Thoracic aorta (tissue), 2 donors: ENCODE measurements around the gene LILRB3. TPM values are rescaled to one million over a fixed set of nuclear protein-coding genes. Genes with fewer than 3 reads are reported as not detected.

Experiments
- ATAC-seq: fragments of 150-250 bp; one replicate; pipeline ENCODE4 v1.8.0; 2017; ENCODE audit warnings: low read depth; ENCODE audit not compliant: insufficient number of reproducible peaks, low FRiP score
- DNase-seq: peaks from one replicate; pipeline ENCODE4 v3.0.0-alpha.2; 2020; ENCODE audit warnings: low spot score
- H3K27ac ChIP-seq, 2 donors: fragments of 200-600 bp; sonication (generic); 1 replicate in 1 of 2; 2 replicates in 1 of 2; pipeline ENCODE4 v1.5.1; 2016; ENCODE audit warnings: mild to moderate bottlenecking in 2 of 2, moderate library complexity in 2 of 2
- H3K27me3 ChIP-seq: fragments of 200-600 bp; sonication (generic); replicated peaks from 2 replicates; pipeline ENCODE4 v1.6.0; 2016; ENCODE audit warnings: mild to moderate bottlenecking; ENCODE audit not compliant: insufficient read depth
- H3K36me3 ChIP-seq: fragments of 200-600 bp; sonication (generic); one replicate; pipeline ENCODE4 v1.5.1; 2016
- H3K4me1 ChIP-seq, 2 donors: fragments of 200-600 bp; sonication (generic); 1 replicate in 1 of 2; 2 replicates in 1 of 2; pipeline versions ENCODE4 v1.5.1 to v1.6.0; 2016; ENCODE audit warnings: low read depth in 2 of 2, mild to moderate bottlenecking in 1 of 2; ENCODE audit not compliant: control insufficient read depth in 1 of 2
- H3K4me3 ChIP-seq: fragments of 200-600 bp; sonication (generic); 2 replicates; pipeline ENCODE4 v1.5.1; 2016; ENCODE audit warnings: mild to moderate bottlenecking
- H3K9me3 ChIP-seq: fragments of 200-600 bp; sonication (generic); 2 replicates; pipeline ENCODE4 v1.5.1; 2016
- CTCF ChIP-seq: fragments of 200-600 bp; sonication (generic); IDR thresholded peaks from one replicate; pipeline ENCODE4 v1.5.1; 2019; ENCODE audit warnings: antibody characterized with exemption
- total RNA-seq, 2 donors: library from RNA; depleted of rRNA; stranded (reverse); fragments of >200 nt; gene quantifications; one replicate each; pipeline versions ENCODE4 v1.1.0 to v1.2.3, GENCODE V29; 2016

Gene LILRB3
- total RNA-seq, 2 donors from 2014 or later, result 21.9 to 71.5 TPM

GRCh38 chr19:54203151-54203611, 19.6 kb downstream of the LILRB3 start:
- DNase-seq (no peak), ATAC-seq (no peak)
- H3K4me1 ChIP-seq, result peaks cover 24 to 49% of the 10 kb centered on the region in 2 donors
- H3K27ac ChIP-seq, result no peak overlapping the region
- no peaks in the 10 kb centered on the region for H3K27me3 ChIP-seq
- H3K9me3 ChIP-seq, result no peaks in the 10 kb centered on the region
- TF ChIP-seq CTCF, result no peak
- peaks cover 47% of the 10 kb centered on the region for H3K36me3 ChIP-seq
- no peak overlapping the region for H3K4me3 ChIP-seq

DNA sequence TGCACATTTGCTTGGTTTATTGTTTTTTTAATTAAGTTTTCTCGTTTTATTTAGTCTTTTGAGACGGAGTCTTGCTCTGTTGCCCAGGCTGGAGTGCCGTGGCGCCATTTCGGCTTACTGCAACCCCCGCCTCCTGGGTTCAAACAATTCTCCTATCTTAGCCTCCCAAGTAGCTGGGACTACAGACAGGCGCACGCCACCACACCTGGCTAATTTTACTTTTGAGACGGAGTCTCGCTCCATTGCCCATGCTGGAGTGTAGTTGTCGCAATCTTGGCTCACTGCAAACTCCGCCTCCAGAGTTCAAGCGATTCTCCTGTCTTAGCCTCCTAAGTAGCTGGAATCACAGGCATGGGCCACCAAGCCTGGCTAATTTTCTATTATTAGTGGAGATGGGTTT, 20.8 kb downstream of the LILRB3 start:
- peak overlapping the region in 1 of 2 donors; percentile 87 for H3K27ac ChIP-seq
- no peak for DNase-seq
- peaks cover 24 to 49% of the 10 kb centered on the region in 2 donors for H3K4me1 ChIP-seq

GRCh38 chr19:54201172-54201701, 21.6 kb downstream of the LILRB3 start:
- DNase-seq, result no peak
- Histone ChIP-seq H3K27me3 (no peaks in the 10 kb centered on the region), H3K36me3 (peaks cover 31% of the 10 kb centered on the region), H3K9me3 (no peaks in the 10 kb centered on the region), H3K27ac (peak overlapping the region; percentile 87 to 91), H3K4me1 (peaks cover 24 to 49% of the 10 kb centered on the region in 2 donors), H3K4me3 (peak overlapping the region; percentile 82)
- ATAC-seq, result no peak
- TF ChIP-seq CTCF, result no peak

More for the DNA sequence above, 20.8 kb downstream of the LILRB3 start:
- peaks cover 38% of the 10 kb centered on the region for H3K36me3 ChIP-seq
- no peak for ATAC-seq
- H3K27me3 ChIP-seq, result no peaks in the 10 kb centered on the region
- peak overlapping the region; percentile 82 for H3K4me3 ChIP-seq
- H3K9me3 ChIP-seq, result no peaks in the 10 kb centered on the region
- no peak for TF ChIP-seq CTCF

DNA sequence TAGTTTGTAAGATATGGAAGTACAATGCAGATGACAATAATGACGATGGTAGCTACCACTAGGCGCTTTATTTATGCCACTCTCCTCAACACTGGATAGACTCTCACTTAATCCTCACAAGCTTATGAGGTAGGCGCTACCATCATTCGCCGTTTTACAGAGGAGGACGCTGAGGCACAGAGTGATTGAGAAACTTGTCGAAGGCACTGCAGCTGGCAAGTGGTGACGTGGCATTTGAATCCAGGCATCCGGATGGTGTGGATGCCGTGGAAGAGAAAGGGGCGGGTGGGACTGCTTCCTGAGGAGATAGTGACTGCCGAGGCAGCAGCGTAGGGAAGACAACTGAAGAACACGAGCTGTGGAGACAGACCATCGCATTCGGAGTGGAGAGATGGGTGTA, 23.4 kb downstream of the LILRB3 start:
- Histone ChIP-seq H3K4me3 (no peak overlapping the region), H3K27ac (no peak overlapping the region), H3K4me1 (peaks cover 24 to 36% of the 10 kb centered on the region in 2 donors), H3K9me3 (no peaks in the 10 kb centered on the region), H3K27me3 (no peaks in the 10 kb centered on the region), H3K36me3 (peaks cover 15% of the 10 kb centered on the region)
- ATAC-seq, result no peak
- no peak for TF ChIP-seq CTCF
- DNase-seq, result no peak

DNA sequence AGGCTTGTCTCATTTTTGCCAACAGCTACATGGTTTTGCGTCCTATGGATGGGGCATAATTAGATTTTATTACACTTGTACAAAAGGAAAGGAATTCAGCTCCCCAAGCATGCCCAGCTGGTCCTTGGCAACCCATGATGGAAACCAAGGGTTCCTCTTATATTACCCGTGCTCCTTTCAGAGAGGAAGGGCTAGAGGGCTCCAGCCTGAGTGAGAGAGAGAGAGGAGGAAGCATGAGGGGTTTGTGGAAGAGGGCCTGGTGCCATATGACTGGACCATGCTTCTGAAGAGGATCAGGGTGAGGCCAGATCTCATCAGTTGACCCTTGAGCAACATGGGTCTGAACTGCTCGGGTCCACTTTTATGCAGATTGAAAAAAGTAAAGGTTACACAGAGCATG, 25.7 kb downstream of the LILRB3 start:
- H3K4me3 ChIP-seq, result no peak overlapping the region
- no peak for DNase-seq
- H3K36me3 ChIP-seq, result peaks cover 9% of the 10 kb centered on the region
- H3K9me3 ChIP-seq, result no peaks in the 10 kb centered on the region
- TF ChIP-seq CTCF, result no peak
- H3K27me3 ChIP-seq, result no peaks in the 10 kb centered on the region
- H3K4me1 ChIP-seq, result peaks cover 11 to 19% of the 10 kb centered on the region in 2 donors
- no peak overlapping the region for H3K27ac ChIP-seq
- ATAC-seq, result no peak
